ENCODE data around the gene GPR153.

GPR153 gene

GRCh38 chr1:6248932-6249738, 11.8 kb downstream of the GPR153 start:
- DNase-seq (ENCODE audit: low read depth) = no peak

- no peak for DNase-seq (ENCODE audit: low read depth)
Observed at GRCh38 chr1:6248161-6248776, 12.6 kb downstream of the GPR153 start.

DNA sequence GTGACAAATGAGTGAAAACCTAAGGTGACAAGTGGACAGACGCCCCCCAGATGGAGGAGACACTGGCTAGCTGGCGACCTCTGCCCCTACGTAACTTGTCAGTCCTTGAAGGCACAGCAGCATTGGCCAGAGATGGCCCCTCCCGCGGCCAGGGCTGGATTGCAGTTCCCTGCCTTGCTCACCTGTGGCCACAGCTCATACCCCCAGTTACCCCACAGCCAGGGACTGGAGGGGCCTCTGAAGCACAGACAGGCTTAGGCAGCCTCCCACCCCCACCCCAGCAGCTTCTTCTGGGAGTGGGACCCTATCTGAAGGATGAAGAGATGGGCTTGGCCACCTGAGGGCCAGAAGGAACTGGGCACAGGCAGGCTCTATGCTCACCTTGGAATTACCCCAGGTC, 13.2 kb downstream of the GPR153 start:
- no peak for DNase-seq (ENCODE audit: low read depth)

DNA sequence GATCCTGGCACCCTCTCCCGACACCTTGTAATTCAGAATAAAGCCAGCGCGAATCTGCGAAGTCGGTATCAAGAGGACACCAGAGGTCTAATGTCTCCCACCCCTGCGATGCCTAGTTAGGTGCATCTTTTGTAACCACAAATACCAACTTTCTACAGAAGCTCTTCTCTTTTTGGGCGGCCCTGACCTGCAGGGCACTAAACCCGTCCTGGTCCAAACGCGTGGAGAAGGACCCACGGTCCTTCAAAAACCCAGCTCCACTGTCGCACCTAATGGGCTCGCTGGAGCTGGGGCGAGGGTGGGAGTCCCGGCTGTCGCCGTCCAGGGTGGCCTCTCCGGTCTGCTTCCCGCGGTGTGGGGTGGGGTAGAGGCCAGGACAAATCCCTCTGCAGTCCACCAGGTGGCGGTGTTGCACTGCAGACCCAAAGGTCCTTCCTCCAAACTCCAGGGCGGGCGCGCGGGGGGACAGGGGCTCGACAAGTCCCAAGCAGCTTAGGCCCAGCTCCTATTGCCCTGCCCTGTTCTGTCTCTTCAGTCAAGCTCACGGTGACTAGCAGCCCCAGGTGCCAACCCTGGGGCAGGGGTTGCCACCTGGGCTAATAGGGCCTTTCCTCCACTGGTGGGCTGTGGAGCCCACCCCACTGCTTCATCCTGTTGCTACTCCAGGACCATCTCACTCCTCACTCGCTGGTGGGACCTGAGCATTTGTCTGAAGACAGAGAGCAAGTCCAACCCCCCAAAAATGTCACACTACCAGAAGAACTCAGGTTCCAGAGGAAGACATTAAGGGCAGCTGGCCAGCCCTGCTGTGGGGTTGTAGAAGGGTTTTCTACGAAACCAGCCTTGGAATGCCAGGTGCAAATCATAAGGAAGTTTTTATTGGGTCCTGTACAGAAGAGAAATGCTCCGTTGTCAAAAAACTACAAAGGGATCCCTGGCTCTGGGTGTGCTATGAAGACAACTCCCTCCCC, 14.1 kb downstream of the GPR153 start:
- peak; percentile 74 for DNase-seq (ENCODE audit: low read depth)

DNA sequence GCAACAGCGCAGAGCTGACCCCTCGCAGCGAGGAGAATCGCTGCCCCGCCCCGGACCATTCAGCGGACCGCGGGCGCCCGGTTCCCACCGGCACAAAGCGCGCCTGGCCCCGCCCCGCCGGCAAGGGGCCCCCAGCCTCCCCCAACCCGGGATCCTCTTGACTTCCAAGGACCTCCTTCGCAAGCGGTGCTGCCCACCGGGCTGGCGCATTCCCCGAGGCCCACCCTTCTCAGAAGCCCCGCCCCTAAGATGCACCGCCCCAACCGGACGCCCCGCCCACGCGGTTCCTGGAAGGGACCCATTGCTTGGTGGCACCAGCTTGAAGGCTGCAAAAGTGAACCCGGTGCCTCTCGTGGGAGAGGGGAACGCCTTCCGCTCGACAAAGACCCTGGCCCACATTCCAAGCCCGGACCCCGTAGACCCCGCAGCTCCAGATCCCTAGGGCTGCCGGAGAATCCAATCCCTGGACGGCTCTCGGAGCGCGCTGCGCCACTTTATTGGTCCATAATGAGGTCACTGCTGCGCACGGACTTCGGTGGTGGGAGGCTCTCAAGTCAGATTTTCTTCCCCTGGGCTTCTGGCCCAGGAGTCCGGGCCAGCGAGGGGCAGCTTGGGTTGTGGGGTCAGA, 14.9 kb downstream of the GPR153 start:
- no peak for DNase-seq (ENCODE audit: low read depth)

- DNase-seq (ENCODE audit: low read depth) = peak; percentile 84
Observed at GRCh38 chr1:6245086-6245868, 15.6 kb downstream of the GPR153 start.

- DNase-seq (ENCODE audit: low read depth) = no peak
Observed at GRCh38 chr1:6244401-6245049, 16.4 kb downstream of the GPR153 start.

GRCh38 chr1:6243993-6244392, 16.9 kb downstream of the GPR153 start, which contains the start of gene HES3:
TSS of gene HES3 (plus strand) at chr1:6244179. CDS start at chr1:6244366, 187 bp downstream.
- DNase-seq (ENCODE audit: low read depth) = no peak

GRCh38 chr1:6243053-6243834, 17.7 kb downstream of the GPR153 start:
- DNase-seq (ENCODE audit: low read depth) = no peak

DNA sequence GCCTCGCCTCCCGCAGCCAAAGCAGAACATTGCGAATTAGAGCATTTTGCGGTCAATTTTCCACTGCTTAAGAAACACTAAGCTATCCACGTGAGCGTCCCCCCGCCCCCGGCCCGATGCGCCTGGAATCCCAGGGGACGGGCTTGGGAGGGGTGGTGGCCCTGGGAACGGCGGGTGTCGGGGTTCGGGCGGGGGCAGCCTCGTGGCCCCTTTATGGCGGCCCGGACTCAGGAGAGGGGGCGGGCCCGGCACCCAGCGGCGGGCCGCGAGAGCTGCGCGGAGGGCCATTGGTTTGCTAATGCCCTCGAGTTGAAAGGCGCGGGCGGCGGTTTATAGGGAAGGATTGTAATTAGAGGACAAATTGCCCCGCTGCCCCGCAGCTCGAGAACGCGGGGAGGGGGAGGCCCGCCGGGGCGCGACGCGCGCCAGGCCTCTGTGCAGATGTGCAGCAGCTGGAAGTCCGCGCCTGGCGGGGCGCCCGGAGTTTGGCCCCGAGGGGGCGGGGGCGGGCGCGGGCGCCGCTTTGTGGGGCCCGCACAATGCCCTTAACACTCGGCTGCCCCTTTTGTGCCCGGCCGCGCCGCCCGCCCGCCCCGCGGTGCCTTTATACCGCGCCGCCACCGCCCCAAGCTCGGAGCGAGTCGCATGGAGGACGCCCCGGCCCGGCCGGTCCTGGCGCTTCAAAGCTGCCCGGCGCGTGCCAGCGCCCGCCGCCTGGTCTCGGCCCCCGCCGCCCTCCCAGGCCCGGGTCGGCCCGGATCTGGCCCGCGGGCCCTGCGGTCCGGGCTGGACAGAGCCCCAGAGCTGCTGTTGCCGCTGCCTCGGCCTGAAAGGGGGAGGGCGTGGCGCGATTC, 18.8 kb downstream of the GPR153 start:
- DNase-seq (ENCODE audit: low read depth) = no peak

DNA sequence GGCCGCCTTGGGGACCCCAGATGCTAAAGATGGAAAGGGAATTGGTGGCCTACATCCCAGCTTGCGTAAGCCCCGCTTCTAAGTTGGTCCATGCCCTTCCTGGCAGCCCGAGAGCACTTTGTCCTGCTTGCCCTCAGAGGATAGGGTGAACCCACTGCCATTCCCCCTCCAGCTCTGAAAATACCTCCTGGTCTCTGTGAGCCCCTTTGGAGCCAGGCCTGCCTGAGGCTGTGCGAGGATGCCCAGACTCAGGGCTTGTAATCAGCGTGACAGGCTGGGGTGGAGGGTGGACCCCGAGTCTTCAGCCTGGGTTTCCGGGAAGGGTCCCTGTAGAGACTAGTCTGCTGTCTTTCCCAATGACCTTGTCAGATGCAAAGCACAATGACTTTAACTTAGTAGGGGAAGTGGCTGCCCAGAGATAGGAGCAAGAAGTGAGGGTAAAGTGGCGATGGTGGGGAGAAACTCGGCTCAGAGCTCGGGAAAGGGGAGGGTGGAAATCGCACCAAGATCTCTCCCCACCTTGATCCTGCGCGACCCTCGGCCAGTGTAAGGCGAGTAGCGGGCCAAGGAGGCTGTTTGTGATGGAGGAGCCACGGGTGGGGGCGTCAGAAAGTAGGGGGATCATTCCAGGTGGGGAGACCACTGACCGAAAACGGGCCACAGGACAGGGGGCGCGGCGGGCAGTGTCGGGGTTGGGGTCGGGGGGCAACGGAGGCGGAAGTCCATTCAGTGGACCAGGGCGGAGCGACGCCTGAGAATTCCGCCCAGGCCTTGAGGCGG, 19.6 kb downstream of the GPR153 start:
- DNase-seq (ENCODE audit: low read depth) = no peak

GRCh38 chr1:6239950-6240768, 20.7 kb downstream of the GPR153 start:
- DNase-seq (ENCODE audit: low read depth) = no peak

DNA sequence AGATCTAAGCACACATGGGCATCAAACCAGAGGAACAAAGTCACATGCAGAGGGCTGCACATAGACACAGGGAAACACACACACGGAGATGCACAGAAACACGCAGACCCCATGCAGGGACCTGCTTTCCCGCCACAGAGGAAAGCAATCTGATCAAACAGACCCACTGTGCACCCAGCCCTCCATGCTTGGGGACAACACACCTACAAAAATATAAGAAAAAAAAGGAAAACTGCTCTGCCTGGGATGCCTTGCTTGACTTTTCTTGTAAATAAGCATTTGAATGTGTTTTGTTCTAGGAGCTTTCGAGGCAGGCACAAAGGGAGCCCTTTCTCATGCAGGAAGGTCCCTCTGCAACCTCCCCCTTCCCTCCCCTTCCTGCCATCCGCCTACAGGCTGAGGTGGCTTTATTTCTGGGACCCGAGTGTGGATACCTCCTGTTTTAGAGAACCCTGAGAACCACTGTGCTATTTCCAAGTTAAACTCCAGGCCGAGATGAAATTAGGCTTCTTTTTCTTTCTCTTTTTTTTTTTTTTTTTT, 21.6 kb downstream of the GPR153 start:
- DNase-seq (ENCODE audit: low read depth) = no peak

GRCh38 chr1:6237093-6237492, 23.8 kb downstream of the GPR153 start:
- no peak for DNase-seq (ENCODE audit: low read depth)

GRCh38 chr1:6235296-6235677, 25.6 kb downstream of the GPR153 start:
- DNase-seq (ENCODE audit: low read depth) = no peak

DNA sequence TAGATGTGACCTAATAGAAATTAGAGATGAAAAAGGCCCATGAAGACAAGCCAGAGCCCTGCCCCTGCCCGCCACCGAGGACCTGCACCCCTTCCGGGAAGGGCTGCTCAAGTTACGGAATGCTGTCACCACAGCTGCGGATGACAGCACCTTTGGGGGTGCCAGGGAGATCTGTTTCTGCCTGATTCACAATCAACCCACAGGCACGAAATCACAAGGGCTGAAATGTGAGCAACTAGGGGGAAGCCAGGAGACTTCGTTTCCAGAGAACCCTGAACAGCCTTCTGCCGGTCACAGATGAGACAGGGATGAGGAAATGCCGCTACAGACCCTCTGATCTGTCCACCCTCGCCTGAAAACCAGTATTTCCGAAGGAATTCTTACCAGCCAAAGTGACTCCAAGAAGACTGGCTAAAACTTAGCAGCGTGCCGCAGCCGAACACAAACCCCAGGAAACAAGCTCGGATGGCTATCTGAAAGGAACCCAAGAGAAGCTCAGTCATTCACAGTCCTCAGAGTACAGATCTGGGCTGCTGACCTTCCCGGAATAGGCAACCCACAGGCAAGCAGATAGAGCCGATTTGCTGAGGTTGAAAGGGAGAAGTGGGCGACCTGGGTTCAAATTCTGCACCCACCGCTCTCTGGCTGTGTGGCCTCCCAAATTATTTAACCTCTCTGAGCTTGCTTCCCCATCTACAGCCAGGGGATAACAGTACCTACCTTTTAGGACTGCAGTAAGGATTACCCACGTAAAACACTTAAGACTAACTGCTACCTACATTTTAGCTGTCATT, 26.2 kb downstream of the GPR153 start:
- DNase-seq (ENCODE audit: low read depth) = no peak
